Iris pigment epithelial cell (primary cell): Measurements from ENCODE around the gene GABRD.

Experiments used
- DNase-seq: peaks from one replicate; pipeline ENCODE4 v3.0.0-alpha.2; 2011; ENCODE audit warnings: low read depth

GABRD gene

DNA sequence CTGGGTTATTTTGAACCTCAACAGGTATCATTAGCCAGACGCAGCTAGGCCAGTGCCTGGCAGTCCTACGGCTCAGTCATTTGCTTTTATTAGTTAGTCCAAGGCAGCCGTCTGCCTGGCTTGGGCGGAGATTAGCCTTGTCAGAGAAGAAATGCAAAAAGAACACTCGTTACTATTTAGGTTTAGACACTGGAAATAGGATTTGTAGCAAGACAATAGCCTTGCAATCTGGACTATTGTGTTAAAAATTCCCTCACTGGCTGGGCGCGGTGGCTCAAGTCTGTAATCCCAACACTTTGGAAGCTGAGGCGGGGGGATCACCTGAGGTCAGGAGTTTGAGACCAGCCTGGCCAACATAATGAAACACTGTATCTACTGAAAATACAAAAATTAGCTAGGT is 20.1 kb downstream of the GABRD start:
- DNase-seq, result no peak

DNA sequence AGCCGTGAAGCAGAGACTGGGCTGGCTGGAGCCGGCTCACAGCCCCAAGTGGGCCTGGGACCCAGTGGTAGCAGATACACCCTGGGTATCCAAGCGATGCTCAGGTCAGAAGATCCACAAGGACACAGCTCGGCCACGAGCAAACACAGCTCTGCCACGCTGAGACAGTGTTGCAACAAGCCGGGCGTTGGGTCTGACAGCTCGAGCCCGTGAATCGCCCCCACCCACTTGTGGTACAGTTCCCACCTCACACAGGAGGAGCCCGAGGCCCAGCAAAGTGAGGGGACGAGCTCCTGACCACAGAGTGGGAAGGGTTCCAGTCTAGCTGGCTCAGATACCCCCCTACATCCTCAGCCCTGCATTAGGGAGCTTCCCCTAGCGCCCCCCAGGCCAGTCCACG is 22.2 kb downstream of the GABRD start:
- DNase-seq, result no peak

DNA sequence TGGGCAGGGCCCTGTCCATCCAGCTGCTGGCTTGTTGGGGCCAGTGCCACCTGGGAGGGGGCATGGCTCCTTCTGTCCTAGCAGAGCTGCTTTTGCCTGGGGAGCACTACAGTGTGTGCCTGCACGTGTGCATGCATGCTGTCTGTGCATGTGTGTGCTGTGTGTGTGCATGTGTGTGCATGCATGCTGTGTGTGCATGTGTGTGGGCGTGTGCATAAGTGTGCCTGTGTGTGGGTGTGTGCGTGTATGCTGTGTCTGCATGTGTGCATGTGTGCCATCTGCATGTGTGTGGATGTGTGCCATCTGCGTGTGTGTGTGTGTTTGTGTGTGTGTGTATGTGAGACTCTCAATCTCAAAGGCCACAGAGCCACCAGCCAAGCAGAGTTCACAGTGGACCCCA is 22.7 kb downstream of the GABRD start:
- no peak for DNase-seq

- DNase-seq, result no peak
Measured at GRCh38 chr1:2042830-2043773, 24.0 kb downstream of the GABRD start.

DNA sequence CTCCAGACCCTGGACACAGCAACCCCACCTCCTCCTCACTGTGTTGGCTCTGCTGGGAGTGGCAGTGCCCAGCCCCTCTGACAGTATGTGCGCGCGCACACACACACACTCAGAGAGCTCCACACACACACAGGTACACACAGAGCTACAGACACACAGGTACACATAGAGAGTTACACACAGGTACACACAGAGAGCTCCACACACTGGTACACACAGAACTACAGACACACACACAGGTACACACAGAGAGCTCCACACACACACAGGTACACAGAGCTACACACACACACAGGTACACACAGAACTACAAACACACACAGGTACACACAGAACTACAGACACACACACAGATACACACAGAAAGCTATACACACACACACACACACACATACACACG is 24.7 kb downstream of the GABRD start:
- no peak for DNase-seq

DNA sequence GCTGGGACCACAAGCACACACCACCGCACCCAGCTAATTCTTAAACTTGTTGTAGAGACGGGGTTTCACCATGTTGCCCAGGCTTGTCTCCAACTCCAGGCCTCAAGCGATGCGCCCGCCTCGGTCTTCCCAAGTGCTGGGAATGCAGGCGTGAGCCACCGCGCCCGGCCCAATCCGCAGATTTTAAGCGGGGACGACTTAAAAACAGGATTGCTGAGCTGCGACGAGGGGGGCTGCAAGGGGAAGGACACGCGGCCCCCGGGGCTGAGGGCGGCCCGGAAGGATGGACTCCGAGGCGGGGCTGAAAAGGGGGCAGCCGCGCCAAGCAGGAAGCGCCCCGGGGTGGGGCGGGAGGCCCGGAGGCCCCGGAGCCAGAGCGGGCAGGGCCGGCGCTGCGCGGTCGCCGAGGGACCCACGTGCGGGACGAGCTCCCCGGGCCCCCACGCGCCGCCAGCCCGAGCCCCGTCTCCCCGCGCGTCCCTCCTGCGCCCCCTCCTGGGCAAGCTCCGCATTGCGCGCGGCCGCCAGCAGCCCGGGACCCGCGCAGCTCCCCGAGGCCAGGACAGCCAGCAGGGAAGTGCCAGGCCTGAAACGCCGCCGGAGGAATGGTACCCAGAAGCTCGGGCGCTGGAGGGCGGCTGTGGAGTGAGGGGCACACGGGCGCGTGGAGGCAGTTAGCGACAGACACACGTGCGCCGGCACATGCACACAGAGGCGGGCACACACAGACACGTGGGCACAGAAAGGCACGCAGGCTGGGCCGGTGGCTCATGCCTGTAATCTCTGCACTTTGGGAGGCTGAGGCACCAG is 25.6 kb downstream of the GABRD start:
- peak; percentile 12 for DNase-seq

DNA sequence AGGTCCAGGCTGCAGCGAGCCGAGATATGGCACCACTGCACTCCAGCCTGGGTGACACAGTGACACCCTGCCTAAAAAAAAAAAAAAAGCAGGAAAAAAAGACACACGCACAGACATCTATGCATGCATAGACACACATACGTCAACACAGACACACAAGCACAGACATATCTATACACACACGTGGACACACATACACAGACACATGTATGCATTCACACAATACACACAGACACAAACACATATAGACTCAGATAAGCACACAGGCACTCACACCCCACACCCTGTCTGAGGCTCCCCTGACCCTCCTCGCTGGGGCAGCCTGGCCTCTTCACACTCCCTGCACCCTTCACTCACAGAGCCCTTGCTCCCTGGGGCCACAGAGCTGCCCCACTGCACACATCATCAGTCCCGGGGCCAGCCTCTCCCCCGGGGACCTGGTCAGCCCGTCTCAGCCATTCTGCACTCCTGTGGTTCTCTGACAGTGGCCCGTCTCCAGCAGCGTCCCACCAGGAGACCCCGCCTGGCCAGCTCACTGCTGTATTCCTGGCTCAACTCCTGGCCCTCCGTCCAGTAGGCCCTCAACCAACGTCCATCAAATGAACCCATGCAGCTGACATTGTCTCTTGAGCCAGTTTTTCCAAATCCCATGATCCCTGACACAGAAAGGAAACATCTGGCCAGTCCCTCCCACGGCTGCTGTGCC is 26.5 kb downstream of the GABRD start:
- DNase-seq, result no peak

DNA sequence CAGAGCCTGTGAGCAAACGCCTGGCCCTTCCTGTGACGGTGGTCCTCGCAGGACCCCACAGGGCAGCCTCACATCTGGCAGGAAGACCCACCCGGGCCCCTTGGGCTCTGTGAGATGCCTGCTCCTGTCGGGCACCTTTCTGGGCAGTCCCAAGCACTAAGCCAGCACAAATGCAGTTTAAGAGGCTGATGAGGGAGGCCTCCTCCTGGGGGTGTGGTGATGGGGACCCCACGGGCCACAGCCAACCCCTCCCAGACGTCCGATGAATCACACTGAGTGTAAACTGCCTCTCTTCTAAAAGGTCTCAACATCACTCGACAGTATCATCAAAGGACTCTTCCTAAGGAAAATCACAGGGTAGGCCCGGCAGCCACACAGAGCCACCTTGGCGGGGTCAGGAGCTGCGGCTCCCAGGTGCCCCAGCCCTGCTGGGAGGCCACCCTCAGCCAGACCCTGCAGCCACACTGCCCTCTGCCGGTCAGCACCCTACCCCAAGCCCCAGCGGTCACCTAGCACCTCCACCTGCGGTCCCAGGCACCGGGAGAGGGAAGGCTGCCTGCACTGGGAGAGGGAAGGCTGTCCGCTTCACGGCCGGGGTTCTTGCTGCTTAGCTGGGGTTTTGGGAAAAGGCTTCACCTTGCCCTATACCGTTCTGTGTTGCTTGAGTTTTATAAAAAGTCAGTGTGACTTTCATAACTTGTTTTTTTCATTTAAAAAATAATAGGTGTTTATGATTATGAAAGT is 27.2 kb downstream of the GABRD start:
- DNase-seq, result peak; percentile 9

GRCh38 chr1:2046953-2047748 is 28.0 kb downstream of the GABRD start:
- DNase-seq, result no peak

DNA sequence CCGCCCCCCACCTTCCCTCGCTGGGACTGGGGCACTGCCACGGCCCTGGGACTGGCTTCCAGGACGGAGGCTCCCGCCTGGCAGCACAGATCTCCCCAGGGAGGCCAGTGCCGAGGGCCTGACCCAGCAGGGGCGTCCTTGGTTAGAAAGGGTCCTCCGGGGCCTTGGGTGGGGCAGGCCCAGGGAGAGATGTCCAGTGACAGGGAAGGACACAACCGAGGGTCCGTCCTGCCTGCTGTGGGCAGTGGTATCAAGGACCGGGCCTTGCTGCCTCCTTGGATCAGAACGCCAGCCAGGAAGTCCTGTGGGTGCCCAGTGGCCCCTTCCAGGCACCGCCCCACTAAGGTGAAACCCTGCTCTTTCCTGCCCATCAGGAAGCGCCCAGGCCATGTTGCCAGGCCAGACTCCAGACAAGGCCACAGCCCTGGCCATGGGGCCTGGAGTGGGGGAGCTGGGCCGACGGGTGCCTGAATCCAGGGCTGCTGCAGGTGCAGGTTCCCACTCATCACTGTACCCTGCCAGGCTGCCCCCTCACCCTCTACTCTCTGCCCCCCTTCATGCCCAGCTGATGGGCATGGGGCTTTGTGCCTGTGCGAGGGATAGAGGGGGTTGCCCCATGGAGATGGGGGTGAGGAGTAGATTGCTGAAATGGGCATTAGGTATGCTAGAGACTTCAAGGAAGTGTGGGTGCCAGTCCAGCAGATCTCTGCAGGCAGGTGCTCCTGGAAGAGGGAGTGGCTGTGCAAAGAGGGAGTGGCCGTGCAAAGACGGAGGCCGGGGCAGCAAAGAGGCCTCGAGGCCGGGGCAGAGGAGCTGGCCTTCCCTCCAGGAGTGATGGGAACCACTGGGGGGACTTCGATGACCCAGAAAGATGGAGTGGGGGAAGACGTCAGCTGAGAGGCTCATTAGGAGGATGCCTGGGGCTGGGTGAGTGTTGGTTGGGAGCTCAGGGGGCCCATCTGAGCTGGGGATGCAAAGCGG is 28.9 kb downstream of the GABRD start:
- DNase-seq, result no peak

GRCh38 chr1:2049225-2049717 is 30.1 kb downstream of the GABRD start:
- DNase-seq, result peak; percentile 9

GRCh38 chr1:2049718-2050431 is 30.7 kb downstream of the GABRD start, which contains the start of gene PRKCZ:
TSS of gene PRKCZ (plus strand) at chr1:2050411. CDS start at chr1:2050631, 220 bp downstream.
- peak; percentile 71 for DNase-seq

GRCh38 chr1:2050461-2050792 is 31.3 kb downstream of the GABRD start:
- DNase-seq, result peak; percentile 14

GRCh38 chr1:2050793-2051682 is 31.9 kb downstream of the GABRD start:
- peak; percentile 9 for DNase-seq

- DNase-seq, result no peak
Measured at GRCh38 chr1:2052054-2052679, 33.0 kb downstream of the GABRD start.

- DNase-seq, result no peak
Measured at GRCh38 chr1:2052756-2053155, 33.6 kb downstream of the GABRD start.

DNA sequence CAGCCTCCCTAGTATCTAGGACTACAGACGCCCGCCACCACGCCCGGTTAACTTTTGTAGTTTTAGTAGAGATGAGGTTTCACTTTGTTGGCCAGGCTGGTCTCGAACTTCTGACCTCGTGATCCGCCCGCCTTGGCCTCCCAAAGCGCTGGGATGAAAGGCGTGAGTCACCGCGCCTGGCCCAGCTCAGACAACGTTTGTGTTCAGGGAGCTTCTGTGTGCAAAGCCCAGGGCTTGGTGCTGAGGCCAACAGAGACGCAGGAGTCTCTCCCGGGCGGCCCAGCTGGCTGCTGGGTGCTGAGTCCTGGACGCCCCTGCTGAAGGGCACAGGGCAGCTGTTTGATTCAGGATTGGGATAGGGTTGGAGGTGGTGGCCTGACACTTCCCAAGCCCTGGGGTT is 34.1 kb downstream of the GABRD start:
- peak; percentile 12 for DNase-seq
